ENCODE measurements around the gene APOL2. TPM values are rescaled to one million over a fixed set of nuclear protein-coding genes. Genes with fewer than 3 reads are reported as not detected.
"Not testable (repeated sequence)": the region's sequence is repeated elsewhere in the genome, so short reads cannot be mapped to it uniquely, and the experiment has no call there.

The APOL2 gene
- total RNA-seq, 1 donor from 2014 or later, result 77.2 TPM

DNA sequence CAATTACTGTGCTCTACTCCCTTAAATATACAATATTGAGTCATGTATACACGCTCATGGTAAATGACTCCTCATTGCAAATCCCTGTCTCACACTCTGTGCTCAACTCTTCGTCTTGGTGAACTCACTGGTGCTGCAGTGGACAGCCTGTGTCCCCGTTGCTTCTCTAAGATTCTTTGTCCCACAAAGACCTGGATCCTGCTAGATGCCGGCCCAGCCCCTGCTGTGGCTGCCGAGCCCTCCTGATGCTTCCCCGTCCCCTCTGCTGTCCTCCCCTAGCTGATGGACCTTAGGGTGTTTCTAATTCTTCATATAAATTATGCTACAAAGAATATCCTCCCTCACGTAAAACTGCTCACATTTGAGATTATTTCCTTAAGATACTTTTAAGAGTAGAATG lies 5.5 kb downstream of the APOL2 start:
- no peak overlapping the region for H3K4me3 Mint-ChIP-seq (ENCODE audit: unreplicated experiment)

DNA sequence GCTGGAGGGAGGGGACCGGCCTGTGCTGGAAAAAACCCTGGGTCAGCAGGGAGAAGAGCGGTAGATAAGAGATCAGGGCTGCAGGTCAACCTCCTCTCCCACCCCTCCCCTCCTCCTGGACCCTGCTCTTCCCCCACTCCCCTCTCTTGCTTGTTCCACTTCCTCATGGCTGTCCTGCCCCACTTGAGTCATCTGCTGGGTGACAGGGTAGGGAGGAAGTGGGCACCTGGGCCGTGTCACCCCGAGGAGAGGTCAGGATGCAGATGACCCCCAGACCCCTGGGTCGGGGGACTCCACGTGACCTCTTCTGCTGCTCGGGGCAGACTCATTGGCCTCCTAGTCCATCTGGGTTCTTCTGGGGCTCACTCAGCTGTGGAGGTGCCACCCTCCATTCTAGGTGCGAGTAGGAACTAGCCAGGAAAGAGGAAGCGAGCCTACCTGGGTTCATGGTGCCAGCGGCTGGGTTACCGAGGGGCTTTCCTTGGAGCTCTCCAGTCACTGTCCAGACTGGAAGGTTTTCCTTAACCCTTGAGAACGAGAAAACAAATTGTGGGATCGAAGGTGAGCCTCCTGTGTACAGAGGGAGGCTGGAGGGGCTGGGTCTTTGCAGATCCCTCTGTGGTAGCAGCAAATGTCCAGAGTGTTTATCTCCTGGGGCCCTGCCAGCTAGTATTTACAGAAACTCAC lies 6.5 kb downstream of the APOL2 start:
- peaks cover 32% of the 10 kb centered on the region for H4K20me1 ChIP-seq (ENCODE audit: insufficient read depth, low read length)
- H3K4me1 ChIP-seq (ENCODE audit: insufficient read depth, low read length), result peaks cover 11% of the 10 kb centered on the region
- DNase-seq (ENCODE audit: low read depth) (no peak), FAIRE-seq (no peak)
- peaks cover 19% of the 10 kb centered on the region for H3K79me2 ChIP-seq (ENCODE audit: insufficient read depth, low read length)
- Mint-ChIP-seq H3K27me3 (ENCODE audit: low read depth, unreplicated experiment) (no peaks in the 10 kb centered on the region), H3K4me3 (ENCODE audit: unreplicated experiment) (no peak overlapping the region), H3K36me3 (ENCODE audit: low read depth, unreplicated experiment) (peaks cover 63% of the 10 kb centered on the region), H3K27ac (ENCODE audit: unreplicated experiment) (no peak overlapping the region), H3K4me1 (ENCODE audit: low read depth, unreplicated experiment) (peaks cover 34% of the 10 kb centered on the region), H3K9me3 (ENCODE audit: unreplicated experiment) (peaks cover 2% of the 10 kb centered on the region)
- TF ChIP-seq EZH2 (IDR thresholded peaks at IDR 0.05; ENCODE audit: insufficient read depth, low read length), result no peak
- TF ChIP-seq, protein P1, sequence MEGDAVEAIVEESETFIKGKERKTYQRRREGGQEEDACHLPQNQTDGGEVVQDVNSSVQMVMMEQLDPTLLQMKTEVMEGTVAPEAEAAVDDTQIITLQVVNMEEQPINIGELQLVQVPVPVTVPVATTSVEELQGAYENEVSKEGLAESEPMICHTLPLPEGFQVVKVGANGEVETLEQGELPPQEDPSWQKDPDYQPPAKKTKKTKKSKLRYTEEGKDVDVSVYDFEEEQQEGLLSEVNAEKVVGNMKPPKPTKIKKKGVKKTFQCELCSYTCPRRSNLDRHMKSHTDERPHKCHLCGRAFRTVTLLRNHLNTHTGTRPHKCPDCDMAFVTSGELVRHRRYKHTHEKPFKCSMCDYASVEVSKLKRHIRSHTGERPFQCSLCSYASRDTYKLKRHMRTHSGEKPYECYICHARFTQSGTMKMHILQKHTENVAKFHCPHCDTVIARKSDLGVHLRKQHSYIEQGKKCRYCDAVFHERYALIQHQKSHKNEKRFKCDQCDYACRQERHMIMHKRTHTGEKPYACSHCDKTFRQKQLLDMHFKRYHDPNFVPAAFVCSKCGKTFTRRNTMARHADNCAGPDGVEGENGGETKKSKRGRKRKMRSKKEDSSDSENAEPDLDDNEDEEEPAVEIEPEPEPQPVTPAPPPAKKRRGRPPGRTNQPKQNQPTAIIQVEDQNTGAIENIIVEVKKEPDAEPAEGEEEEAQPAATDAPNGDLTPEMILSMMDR (IDR thresholded peaks at IDR 0.05; ENCODE audit: insufficient read depth, low read depth, low read length), result no peak
- no peak overlapping the region for H3K27ac ChIP-seq (ENCODE audit: low read depth, low read length)
- no peak overlapping the region for H3K4me2 ChIP-seq (ENCODE audit: low read length)
- H3K27me3 ChIP-seq (ENCODE audit: insufficient read depth, low read length), result no peaks in the 10 kb centered on the region
- no peak overlapping the region for H3K4me3 ChIP-seq (ENCODE audit: insufficient read depth, low read depth, low read length)
- no peaks in the 10 kb centered on the region for H3K9me3 ChIP-seq (ENCODE audit: insufficient read depth, low read depth, low read length)
- H3K9ac ChIP-seq (ENCODE audit: low read length), result no peak overlapping the region
- peaks cover 3% of the 10 kb centered on the region for H3K36me3 ChIP-seq (ENCODE audit: insufficient read depth, low read length)
- no peak overlapping the region for H2AFZ ChIP-seq (ENCODE audit: low read depth, low read length)

More for the DNA sequence above, 5.5 kb downstream of the APOL2 start:
- peaks cover 27% of the 10 kb centered on the region for H3K79me2 ChIP-seq (ENCODE audit: insufficient read depth, low read length)
- H3K27me3 ChIP-seq (ENCODE audit: insufficient read depth, low read length), result no peaks in the 10 kb centered on the region
- H3K36me3 ChIP-seq (ENCODE audit: insufficient read depth, low read length), result no peaks in the 10 kb centered on the region
- DNase-seq (ENCODE audit: low read depth) (no peak), FAIRE-seq (no peak)
- no peak overlapping the region for H3K9ac ChIP-seq (ENCODE audit: low read length)
- Mint-ChIP-seq H3K36me3 (ENCODE audit: low read depth, unreplicated experiment) (peaks cover 57% of the 10 kb centered on the region), H3K9me3 (ENCODE audit: unreplicated experiment) (peaks cover 2% of the 10 kb centered on the region), H3K4me1 (ENCODE audit: low read depth, unreplicated experiment) (peaks cover 40% of the 10 kb centered on the region), H3K27ac (ENCODE audit: unreplicated experiment) (peak overlapping the region; percentile 26), H3K27me3 (ENCODE audit: low read depth, unreplicated experiment) (no peaks in the 10 kb centered on the region)
- H3K9me3 ChIP-seq (ENCODE audit: insufficient read depth, low read depth, low read length), result no peaks in the 10 kb centered on the region
- no peak overlapping the region for H3K27ac ChIP-seq (ENCODE audit: low read depth, low read length)
- peaks cover 34% of the 10 kb centered on the region for H4K20me1 ChIP-seq (ENCODE audit: insufficient read depth, low read length)
- H2AFZ ChIP-seq (ENCODE audit: low read depth, low read length), result no peak overlapping the region
- no peak overlapping the region for H3K4me2 ChIP-seq (ENCODE audit: low read length)
- H3K4me1 ChIP-seq (ENCODE audit: insufficient read depth, low read length), result peaks cover 20% of the 10 kb centered on the region
- TF ChIP-seq, protein P1 (IDR thresholded peaks at IDR 0.05; ENCODE audit: insufficient read depth, low read depth, low read length), result no peak
- no peak for TF ChIP-seq EZH2 (IDR thresholded peaks at IDR 0.05; ENCODE audit: insufficient read depth, low read length)
- H3K4me3 ChIP-seq (ENCODE audit: insufficient read depth, low read depth, low read length), result no peak overlapping the region

DNA sequence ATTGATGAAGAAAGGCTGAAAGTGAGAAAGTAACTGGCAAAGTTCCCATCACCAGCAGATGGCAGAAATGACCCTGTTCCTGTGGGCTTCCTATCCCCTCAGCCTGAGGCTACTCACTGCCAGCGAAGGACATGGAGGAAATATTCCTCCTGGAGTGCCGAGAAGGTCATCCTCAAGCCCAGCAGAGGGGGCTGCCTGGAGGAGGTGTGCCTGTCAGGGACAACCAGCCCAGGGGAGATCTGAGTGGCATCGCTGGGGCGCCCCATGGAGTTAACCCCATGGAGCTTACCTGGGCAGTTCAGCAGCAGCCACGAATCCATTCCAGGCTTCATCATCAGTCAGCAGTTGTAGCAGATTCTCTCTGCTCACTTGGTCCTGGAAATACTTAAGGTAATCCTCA lies 8.3 kb downstream of the APOL2 start:
- not testable (repeated sequence) for H3K27ac Mint-ChIP-seq (ENCODE audit: unreplicated experiment); H3K9ac ChIP-seq (ENCODE audit: low read length); FAIRE-seq; H3K27me3 Mint-ChIP-seq (ENCODE audit: low read depth, unreplicated experiment); H3K9me3 Mint-ChIP-seq (ENCODE audit: unreplicated experiment); H3K79me2 ChIP-seq (ENCODE audit: insufficient read depth, low read length); H3K36me3 ChIP-seq (ENCODE audit: insufficient read depth, low read length); H3K4me2 ChIP-seq (ENCODE audit: low read length); H3K27me3 ChIP-seq (ENCODE audit: insufficient read depth, low read length); DNase-seq (ENCODE audit: low read depth); H3K4me3 ChIP-seq (ENCODE audit: insufficient read depth, low read depth, low read length); H3K27ac ChIP-seq (ENCODE audit: low read depth, low read length); H3K9me3 ChIP-seq (ENCODE audit: insufficient read depth, low read depth, low read length); H3K4me3 Mint-ChIP-seq (ENCODE audit: unreplicated experiment); H2AFZ ChIP-seq (ENCODE audit: low read depth, low read length); H3K4me1 ChIP-seq (ENCODE audit: insufficient read depth, low read length)
- peaks cover 21% of the 10 kb centered on the region for H4K20me1 ChIP-seq (ENCODE audit: insufficient read depth, low read length)
- Mint-ChIP-seq H3K4me1 (ENCODE audit: low read depth, unreplicated experiment) (peaks cover 17% of the 10 kb centered on the region), H3K36me3 (ENCODE audit: low read depth, unreplicated experiment) (peaks cover 68% of the 10 kb centered on the region)

DNA sequence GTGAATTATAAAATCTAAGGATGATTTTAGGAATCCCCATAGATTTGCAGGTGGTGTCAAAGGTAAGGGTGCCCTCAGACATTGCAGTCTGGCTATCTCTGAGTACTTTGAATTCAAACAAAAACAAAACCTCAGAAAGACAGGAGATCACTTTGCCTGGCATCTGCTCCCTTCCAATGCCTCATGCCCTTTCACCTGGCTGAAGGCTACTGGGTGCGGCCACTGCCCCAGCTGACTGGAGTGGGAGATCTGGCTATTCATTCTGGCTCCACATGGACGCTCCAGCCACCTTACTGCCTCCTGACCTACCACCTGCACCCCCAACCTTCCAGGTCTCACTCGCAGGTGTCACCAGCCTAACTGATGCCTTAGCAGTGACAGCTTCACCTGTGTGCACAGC lies 9.7 kb downstream of the APOL2 start:
- H3K79me2 ChIP-seq (ENCODE audit: insufficient read depth, low read length); H3K36me3 ChIP-seq (ENCODE audit: insufficient read depth, low read length); H3K9ac ChIP-seq (ENCODE audit: low read length); H3K27ac ChIP-seq (ENCODE audit: low read depth, low read length); H3K4me3 ChIP-seq (ENCODE audit: insufficient read depth, low read depth, low read length); H3K27me3 ChIP-seq (ENCODE audit: insufficient read depth, low read length); H4K20me1 ChIP-seq (ENCODE audit: insufficient read depth, low read length); H2AFZ ChIP-seq (ENCODE audit: low read depth, low read length); H3K27ac Mint-ChIP-seq (ENCODE audit: unreplicated experiment); H3K9me3 Mint-ChIP-seq (ENCODE audit: unreplicated experiment); H3K4me3 Mint-ChIP-seq (ENCODE audit: unreplicated experiment); FAIRE-seq; DNase-seq (ENCODE audit: low read depth); H3K9me3 ChIP-seq (ENCODE audit: insufficient read depth, low read depth, low read length); H3K4me1 ChIP-seq (ENCODE audit: insufficient read depth, low read length); H3K4me2 ChIP-seq (ENCODE audit: low read length); H3K27me3 Mint-ChIP-seq (ENCODE audit: low read depth, unreplicated experiment): not testable (repeated sequence)
- Mint-ChIP-seq H3K4me1 (ENCODE audit: low read depth, unreplicated experiment) (peaks cover 11% of the 10 kb centered on the region), H3K36me3 (ENCODE audit: low read depth, unreplicated experiment) (peaks cover 62% of the 10 kb centered on the region)

All from astrocyte (in vitro differentiated cells and primary cell).